Activated T-cell treated with anti-CD3 and anti-CD28 coated beads, Interleukin-2, amount 50 U/mL, for 72 hours (primary cell): ENCODE results near the gene MPPE1. TPM values are rescaled to one million over a fixed set of nuclear protein-coding genes. Genes with fewer than 3 reads are reported as not detected.

Source experiments
- ATAC-seq, 2 donors: fragments of 150-1000 bp; cut with Tn5 transposase; replicated peaks in 1 of 2; 2 replicates each; pipeline ENCODE4 v1.10.0; 2021; ENCODE audit warnings: moderate library complexity in 2 of 2, mild to moderate bottlenecking in 1 of 2
- DNase-seq, 2 donors: peaks; one replicate each; pipeline ENCODE4 v3.0.0; 2021 to 2022; ENCODE audit warnings: mixed read lengths in 1 of 2
- H3K27ac Mint-ChIP-seq: one replicate; pipeline ENCODE4 v1.8.0; 2022; ENCODE audit warnings: mild to moderate bottlenecking, moderate library complexity, mixed read lengths
- H3K27me3 Mint-ChIP-seq: one replicate; pipeline ENCODE4 v1.8.0; 2022; ENCODE audit warnings: low read depth, mixed read lengths
- H3K36me3 Mint-ChIP-seq, 2 donors: one replicate each; pipeline ENCODE4 v1.8.0; 2022; ENCODE audit warnings: mixed read lengths in 2 of 2, mild to moderate bottlenecking in 1 of 2; ENCODE audit not compliant: insufficient read depth in 2 of 2
- H3K4me1 Mint-ChIP-seq: one replicate; pipeline ENCODE4 v1.8.0; 2022; ENCODE audit warnings: low read depth, mixed read lengths
- H3K4me3 Mint-ChIP-seq, 2 donors: one replicate each; pipeline ENCODE4 v1.8.0; 2022; ENCODE audit warnings: mild to moderate bottlenecking in 2 of 2, mixed read lengths in 2 of 2, moderate library complexity in 2 of 2
- H3K9me3 Mint-ChIP-seq, 2 donors: one replicate each; pipeline ENCODE4 v1.8.0; 2022; ENCODE audit warnings: mixed read lengths in 2 of 2
- total RNA-seq, 2 donors: library from RNA; stranded (reverse); gene quantifications; one replicate each; pipeline ENCODE4 v1.2.3, GENCODE V29; 2022

Gene MPPE1
- total RNA-seq, 2 donors from 2014 or later: 43.5 to 61.2 TPM

GRCh38 chr18:11887328-11888128, 20.6 kb downstream of the MPPE1 start:
- H3K9me3 Mint-ChIP-seq: no peaks in the 10 kb centered on the region
- peak overlapping the region; percentile 39 for H3K27ac Mint-ChIP-seq

DNA sequence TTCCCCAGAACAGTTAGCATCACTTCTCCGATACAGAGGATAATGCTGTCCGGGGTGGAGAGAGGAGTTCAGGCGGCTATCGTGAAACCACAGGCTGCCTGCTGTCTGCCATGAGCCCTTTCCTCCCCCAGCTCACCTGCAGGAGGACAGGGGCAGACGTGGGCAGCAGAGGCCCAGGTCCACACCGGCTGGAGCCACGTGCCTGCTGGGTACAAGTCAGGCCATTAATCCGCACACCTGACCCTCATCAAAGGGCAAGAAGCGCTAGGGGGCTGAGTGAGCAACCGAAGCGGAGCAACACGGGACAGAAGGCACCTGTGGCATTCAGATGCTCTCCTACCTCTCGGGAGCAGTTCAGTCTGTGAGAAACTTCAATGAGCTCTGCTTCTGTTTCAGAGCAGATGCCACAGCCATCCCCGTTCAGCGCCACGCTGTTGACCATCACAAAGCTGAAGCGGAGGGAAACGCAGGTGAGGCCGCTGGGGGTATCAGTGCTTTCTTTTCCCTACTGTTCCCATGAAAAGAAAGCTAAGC, 21.5 kb downstream of the MPPE1 start:
- no peak overlapping the region for H3K27ac Mint-ChIP-seq

More at GRCh38 chr18:11887328-11888128, 20.6 kb downstream of the MPPE1 start:
- Mint-ChIP-seq H3K36me3 (peaks cover 2 to 24% of the 10 kb centered on the region in 2 donors), H3K4me3 (peak overlapping the region in 1 of 2 donors; percentile 22), H3K4me1 (peaks cover 13% of the 10 kb centered on the region), H3K27me3 (no peaks in the 10 kb centered on the region)
- ATAC-seq (peak; percentile 88 to 89), DNase-seq (peak in 1 of 2 donors; percentile 8)

DNA sequence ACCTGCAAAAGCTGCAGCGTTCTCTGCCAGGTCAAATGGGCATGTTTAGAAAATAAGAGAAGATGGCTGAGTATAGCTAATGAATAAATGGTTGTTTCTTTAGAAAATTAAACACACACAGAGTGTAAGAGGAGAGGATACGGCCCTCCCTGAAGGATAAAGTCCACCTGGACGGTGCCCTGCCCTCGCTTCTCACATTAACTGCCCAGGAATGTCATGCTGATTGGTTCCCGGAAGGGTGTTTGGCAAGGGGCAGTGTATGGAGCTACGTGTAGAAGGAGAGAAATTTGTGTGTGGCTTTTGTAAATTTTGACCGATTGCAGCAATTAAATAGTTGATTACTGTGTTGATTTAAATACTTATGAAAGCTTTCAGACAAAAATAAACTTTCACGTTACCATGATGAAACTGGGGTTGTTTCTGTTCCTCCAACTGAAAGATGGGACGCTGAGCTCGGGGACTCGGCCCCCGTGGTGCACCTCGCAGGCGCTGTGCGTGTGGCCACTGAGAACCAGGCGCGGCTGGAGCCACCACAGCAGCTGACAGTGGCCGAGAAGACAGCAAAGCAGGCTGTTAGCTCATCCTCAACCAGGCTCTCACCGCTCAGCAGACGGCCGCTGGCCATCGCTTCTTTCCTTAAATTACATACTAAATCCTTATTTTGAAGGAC, 22.7 kb downstream of the MPPE1 start:
- ATAC-seq (no peak), DNase-seq (no peak)
- Mint-ChIP-seq H3K4me3 (no peak overlapping the region), H3K9me3 (no peaks in the 10 kb centered on the region), H3K27ac (no peak overlapping the region), H3K27me3 (no peaks in the 10 kb centered on the region), H3K36me3 (peaks cover 0 to 21% of the 10 kb centered on the region in 2 donors), H3K4me1 (peaks cover 13% of the 10 kb centered on the region)

More for the DNA sequence above, 21.5 kb downstream of the MPPE1 start:
- Mint-ChIP-seq H3K9me3 (no peaks in the 10 kb centered on the region), H3K27me3 (no peaks in the 10 kb centered on the region), H3K4me3 (no peak overlapping the region), H3K4me1 (peaks cover 13% of the 10 kb centered on the region), H3K36me3 (peaks cover 2 to 24% of the 10 kb centered on the region in 2 donors)
- no peak for DNase-seq
- no peak for ATAC-seq

GRCh38 chr18:11884396-11885030, 23.6 kb downstream of the MPPE1 start:
- ATAC-seq: no peak
- H3K27ac Mint-ChIP-seq: no peak overlapping the region
- no peak for DNase-seq
- no peak overlapping the region for H3K4me3 Mint-ChIP-seq
- no peaks in the 10 kb centered on the region for H3K27me3 Mint-ChIP-seq
- H3K4me1 Mint-ChIP-seq: peaks cover 13% of the 10 kb centered on the region
- H3K9me3 Mint-ChIP-seq: no peaks in the 10 kb centered on the region
- H3K36me3 Mint-ChIP-seq: peaks cover 0 to 16% of the 10 kb centered on the region in 2 donors

GRCh38 chr18:11883153-11883552, 25.0 kb downstream of the MPPE1 start:
- H3K27ac Mint-ChIP-seq: peak overlapping the region; percentile 23
- H3K4me3 Mint-ChIP-seq: no peak overlapping the region
- H3K4me1 Mint-ChIP-seq: peaks cover 12% of the 10 kb centered on the region
- DNase-seq: no peak
- peaks cover 0 to 13% of the 10 kb centered on the region in 2 donors for H3K36me3 Mint-ChIP-seq
- no peaks in the 10 kb centered on the region for H3K27me3 Mint-ChIP-seq
- no peak for ATAC-seq
- no peaks in the 10 kb centered on the region for H3K9me3 Mint-ChIP-seq

DNA sequence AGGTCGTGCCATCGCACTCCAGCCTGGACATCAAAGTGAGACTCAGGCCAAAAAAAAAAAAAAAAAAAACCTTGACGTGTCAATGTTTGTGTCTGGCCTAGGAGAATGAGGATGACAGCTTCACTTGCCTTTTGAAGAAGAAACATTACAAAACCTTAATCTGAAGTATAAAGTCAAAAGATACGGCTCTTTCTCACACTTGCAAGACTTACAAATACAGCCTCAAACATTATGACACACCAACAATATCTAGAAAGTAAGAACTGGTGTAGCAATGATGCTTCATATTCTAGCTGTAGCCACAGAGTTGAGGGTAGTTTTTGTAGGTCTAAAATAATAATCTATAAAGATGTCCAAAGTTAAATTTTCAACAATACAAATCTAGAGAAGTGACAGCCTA, 25.5 kb downstream of the MPPE1 start:
- peaks cover 7% of the 10 kb centered on the region for H3K4me1 Mint-ChIP-seq
- no peaks in the 10 kb centered on the region for H3K27me3 Mint-ChIP-seq
- H3K4me3 Mint-ChIP-seq: no peak overlapping the region
- DNase-seq (no peak), ATAC-seq (no peak)
- no peak overlapping the region for H3K27ac Mint-ChIP-seq
- no peaks in the 10 kb centered on the region for H3K9me3 Mint-ChIP-seq
- peaks cover 0 to 12% of the 10 kb centered on the region in 2 donors for H3K36me3 Mint-ChIP-seq

DNA sequence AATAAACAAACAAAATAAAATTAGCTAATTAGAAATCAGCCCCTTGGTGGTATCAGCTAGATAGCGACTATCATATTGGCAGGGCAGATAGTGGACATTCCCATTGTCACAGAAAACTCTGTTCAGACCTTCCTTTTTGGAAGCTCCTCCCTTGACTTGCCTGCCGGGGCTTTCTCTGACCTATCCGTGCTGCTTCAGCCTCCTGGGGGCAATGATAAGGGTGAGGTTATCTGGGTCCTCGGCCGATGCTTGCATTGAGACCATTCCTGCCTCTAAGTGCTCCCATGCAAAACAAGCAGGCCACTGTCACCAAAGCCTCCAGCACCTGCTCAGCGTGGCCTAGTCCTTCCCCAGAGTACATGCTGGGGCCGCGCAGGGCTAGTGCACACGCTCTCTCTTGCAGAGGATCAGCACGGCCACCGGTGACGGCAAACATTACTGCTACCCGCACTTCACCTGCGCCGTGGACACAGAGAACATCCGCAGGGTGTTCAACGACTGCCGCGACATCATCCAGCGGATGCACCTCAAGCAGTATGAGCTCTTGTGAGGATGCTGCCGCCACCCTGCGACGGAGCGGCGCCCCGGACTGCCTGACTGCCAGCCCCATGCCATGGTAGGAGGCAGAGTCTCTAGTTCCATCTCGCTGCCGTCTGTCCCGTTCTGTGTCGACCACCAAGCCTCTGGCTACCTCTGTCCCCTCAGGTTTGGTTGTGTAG, 27.4 kb downstream of the MPPE1 start:
- ATAC-seq: no peak
- no peak overlapping the region for H3K27ac Mint-ChIP-seq
- no peaks in the 10 kb centered on the region for H3K27me3 Mint-ChIP-seq
- H3K4me1 Mint-ChIP-seq: no peaks in the 10 kb centered on the region
- H3K36me3 Mint-ChIP-seq: peaks cover 2 to 10% of the 10 kb centered on the region in 2 donors
- H3K9me3 Mint-ChIP-seq: peaks cover 0 to 2% of the 10 kb centered on the region in 2 donors
- no peak for DNase-seq
- H3K4me3 Mint-ChIP-seq: no peak overlapping the region

DNA sequence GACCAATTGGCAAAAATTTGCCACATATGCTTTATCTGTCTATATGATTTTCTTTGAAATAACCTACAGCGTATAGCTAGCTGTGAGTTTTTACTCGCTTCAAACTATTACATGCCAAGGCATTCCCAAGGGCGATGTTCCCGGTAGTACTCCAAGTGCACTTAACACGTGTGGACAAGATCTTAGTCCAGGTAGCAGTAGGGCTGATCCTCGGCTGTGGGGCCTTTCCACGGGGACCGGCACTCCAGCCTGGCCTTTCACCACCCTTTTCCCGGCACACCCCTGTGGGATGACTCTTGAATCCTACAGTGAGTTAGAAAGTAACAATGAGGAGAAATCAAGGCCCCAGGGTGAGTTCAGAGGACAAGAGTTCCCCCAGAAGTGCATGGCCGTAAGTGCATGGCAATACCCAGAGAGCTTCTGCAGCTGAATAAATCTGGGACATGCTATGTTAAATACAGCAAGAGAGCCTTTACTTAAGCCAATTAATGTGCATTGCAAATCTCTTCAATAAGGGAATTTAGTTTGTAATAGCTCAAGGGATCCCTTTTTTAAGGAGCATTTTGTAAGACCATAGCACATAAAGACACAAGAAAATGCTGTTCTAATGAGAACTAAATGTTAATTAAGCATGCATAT, 30.5 kb downstream of the MPPE1 start:
- H3K27ac Mint-ChIP-seq: no peak overlapping the region
- no peak overlapping the region for H3K4me3 Mint-ChIP-seq
- H3K9me3 Mint-ChIP-seq: peaks cover 0 to 2% of the 10 kb centered on the region in 2 donors
- DNase-seq: no peak
- ATAC-seq: no peak
- no peaks in the 10 kb centered on the region for H3K4me1 Mint-ChIP-seq
- peaks cover 0 to 4% of the 10 kb centered on the region in 2 donors for H3K36me3 Mint-ChIP-seq
- no peaks in the 10 kb centered on the region for H3K27me3 Mint-ChIP-seq

GRCh38 chr18:11874676-11875075, 33.4 kb downstream of the MPPE1 start:
- Mint-ChIP-seq H3K9me3 (peaks cover 0 to 2% of the 10 kb centered on the region in 2 donors), H3K4me3 (no peak overlapping the region), H3K27ac (no peak overlapping the region), H3K36me3 (peaks cover 0 to 4% of the 10 kb centered on the region in 2 donors), H3K4me1 (no peaks in the 10 kb centered on the region), H3K27me3 (peaks cover 4% of the 10 kb centered on the region)
- no peak for ATAC-seq
- no peak for DNase-seq

DNA sequence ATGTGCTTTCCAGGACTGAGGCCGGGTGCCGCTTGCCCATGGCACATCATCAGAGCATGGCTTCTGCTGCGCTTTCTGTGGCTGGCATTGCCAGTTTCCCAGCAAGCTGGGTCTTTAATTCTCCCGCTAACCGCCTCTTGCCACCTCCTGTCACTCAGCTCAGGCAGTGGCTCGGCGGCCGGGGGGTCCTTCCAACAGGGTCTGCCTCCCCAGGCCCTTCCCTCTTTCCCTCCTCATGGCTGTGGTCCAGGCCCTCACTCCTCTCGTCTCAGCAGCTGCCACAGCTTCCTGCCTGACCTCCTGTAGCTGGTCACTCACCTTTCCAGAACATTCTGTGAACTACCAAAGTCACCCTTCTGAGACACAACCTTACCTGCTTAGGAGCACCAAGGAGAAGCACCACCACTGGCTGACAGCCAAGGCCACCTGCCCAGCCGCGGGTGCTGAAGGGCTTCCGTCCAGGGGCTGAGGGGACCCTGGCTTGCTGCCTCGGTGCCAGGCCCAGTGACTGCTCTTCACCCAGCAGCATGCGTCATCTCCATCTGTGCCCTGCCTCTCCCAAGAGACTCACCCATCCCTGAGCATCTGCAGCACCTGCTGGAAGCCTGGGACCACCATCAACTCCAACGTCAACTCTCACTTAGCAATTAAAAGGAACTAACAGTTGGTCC, 34.3 kb downstream of the MPPE1 start:
- Mint-ChIP-seq H3K27me3 (peaks cover 4% of the 10 kb centered on the region), H3K4me3 (no peak overlapping the region), H3K36me3 (peaks cover 0 to 4% of the 10 kb centered on the region in 2 donors), H3K27ac (no peak overlapping the region), H3K9me3 (peaks cover 0 to 2% of the 10 kb centered on the region in 2 donors), H3K4me1 (no peaks in the 10 kb centered on the region)
- ATAC-seq: no peak
- no peak for DNase-seq

DNA sequence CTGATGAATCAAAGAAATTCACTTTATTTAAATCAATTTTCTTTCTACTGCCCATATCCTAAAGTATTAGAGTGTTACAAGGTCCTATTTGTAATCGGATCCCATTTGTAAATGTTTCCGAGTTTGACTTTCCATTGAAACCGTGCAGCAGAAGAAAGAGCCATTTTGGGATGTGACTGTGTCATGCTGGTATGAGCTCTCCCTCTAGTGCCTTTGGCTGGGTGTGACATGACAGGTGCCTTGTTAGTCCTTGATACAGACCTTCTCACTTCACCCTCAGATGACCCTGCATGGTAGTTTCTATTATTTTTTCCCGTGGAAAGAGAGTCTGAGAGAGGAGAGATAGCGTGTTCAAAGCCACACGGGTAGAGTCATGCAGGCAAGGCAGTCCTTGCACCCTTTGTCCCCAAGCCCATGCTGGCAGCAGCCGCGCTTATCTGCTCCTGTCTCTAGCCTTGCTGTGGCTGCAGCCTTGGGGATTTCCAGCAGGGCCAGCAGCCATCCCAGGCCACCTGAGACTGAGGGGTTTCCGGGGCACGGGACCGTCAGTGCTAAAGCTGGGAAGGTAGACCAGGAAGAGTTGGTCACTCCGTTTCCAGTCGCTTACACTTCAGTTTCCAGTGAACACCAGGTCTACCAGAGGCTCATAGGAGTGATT, 35.5 kb downstream of the MPPE1 start:
- no peaks in the 10 kb centered on the region for H3K4me1 Mint-ChIP-seq
- no peak overlapping the region for H3K27ac Mint-ChIP-seq
- H3K9me3 Mint-ChIP-seq: peaks cover 0 to 2% of the 10 kb centered on the region in 2 donors
- H3K36me3 Mint-ChIP-seq: peaks cover 0 to 4% of the 10 kb centered on the region in 2 donors
- H3K4me3 Mint-ChIP-seq: no peak overlapping the region
- peaks cover 4% of the 10 kb centered on the region for H3K27me3 Mint-ChIP-seq
- no peak for DNase-seq
- ATAC-seq: peak in 1 of 2 donors; percentile 36
